ENCODE data around the gene BAZ2B. TPM values are rescaled to one million over a fixed set of nuclear protein-coding genes. Genes with fewer than 3 reads are reported as not detected.

The BAZ2B gene
- total and polyA plus RNA-seq, 10 donors: 5.6 to 158 (median 86.0) TPM

DNA sequence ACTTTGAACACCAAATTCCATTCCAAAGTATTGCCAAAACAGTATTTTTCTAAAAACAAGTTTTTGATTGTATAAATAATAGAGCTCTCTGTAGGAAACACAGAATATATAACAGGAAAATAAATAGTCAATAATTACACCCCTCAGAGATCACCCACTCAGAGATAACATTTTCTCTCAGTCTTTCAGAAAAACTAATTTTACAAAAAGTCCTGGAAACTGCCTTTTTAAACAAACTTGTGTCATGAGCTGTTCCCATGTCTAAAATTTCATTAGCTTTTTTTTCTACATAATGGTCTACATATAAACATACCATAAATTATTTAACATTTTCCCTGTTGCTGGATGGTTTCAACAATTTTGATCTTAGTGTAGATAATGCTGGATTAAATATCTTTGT is 328.6 kb downstream of the BAZ2B start:
- H3K27ac ChIP-seq: peak overlapping the region in 3 of 8 donors; percentile 90 to 94 (median 91)

DNA sequence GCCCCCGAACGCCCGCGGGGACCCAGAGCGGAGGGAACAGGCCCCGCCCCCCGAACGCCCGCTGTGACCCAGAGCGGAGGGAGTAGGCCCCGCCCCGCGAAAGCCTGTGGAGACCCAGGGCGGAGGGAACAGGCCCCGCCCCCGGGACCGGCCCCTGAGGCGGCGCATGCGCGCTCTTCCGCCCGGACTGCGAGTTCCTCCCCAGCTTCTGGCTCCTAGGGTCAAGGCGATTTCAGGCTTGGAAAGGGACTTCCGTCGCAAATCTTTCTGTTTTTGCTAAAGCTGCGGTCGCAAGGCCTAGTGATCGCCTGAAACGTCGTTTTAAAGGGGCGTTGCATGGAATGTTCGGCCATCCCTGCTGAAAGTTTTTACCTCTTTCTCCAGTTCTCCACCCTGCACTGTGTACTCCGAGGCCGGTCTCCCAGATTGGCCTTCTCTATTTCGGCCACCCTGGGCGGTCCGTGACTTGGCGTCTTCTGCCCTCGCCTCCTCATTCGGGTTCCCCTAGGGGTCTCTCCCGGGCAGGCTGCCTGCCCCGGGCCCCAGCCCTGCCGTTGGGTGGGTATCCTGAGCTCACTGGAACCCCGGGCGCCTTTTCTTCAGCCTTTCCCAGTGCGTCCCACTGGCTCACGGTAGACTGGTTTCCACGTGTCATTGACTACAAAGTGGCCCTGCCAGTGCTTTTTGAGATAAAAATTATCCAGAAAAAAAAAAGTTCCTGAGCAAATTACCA is 329.5 kb downstream of the BAZ2B start:
- intact Hi-C loops (cut with DNase I; ENCODE audit: low total_unique reads): no loop called here
- no peaks in the 10 kb centered on the region for H3K27me3 ChIP-seq (replicated peaks in 1 of 7)
- peak overlapping the region; percentile 74 to 96 (median 90) for H3K4me3 ChIP-seq
- TF ChIP-seq, protein P1, sequence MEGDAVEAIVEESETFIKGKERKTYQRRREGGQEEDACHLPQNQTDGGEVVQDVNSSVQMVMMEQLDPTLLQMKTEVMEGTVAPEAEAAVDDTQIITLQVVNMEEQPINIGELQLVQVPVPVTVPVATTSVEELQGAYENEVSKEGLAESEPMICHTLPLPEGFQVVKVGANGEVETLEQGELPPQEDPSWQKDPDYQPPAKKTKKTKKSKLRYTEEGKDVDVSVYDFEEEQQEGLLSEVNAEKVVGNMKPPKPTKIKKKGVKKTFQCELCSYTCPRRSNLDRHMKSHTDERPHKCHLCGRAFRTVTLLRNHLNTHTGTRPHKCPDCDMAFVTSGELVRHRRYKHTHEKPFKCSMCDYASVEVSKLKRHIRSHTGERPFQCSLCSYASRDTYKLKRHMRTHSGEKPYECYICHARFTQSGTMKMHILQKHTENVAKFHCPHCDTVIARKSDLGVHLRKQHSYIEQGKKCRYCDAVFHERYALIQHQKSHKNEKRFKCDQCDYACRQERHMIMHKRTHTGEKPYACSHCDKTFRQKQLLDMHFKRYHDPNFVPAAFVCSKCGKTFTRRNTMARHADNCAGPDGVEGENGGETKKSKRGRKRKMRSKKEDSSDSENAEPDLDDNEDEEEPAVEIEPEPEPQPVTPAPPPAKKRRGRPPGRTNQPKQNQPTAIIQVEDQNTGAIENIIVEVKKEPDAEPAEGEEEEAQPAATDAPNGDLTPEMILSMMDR (IDR thresholded peaks at IDR 0.05 in 8 of 11, conservative IDR thresholded peaks at IDR 0.05 in 3 of 11): peak in 2 of 11 experiments; percentile 23 to 26
- peak in 1 of 3 donors; percentile 44 for TF ChIP-seq POLR2A (IDR thresholded peaks at IDR 0.05)
- peak; percentile 85 to 88 (median 85) for TF ChIP-seq POLR2AphosphoS5 (IDR thresholded peaks at IDR 0.05)
- H3K9me3 ChIP-seq: no peaks in the 10 kb centered on the region
- H3K4me1 ChIP-seq: peaks cover 9 to 64% (median 39%) of the 10 kb centered on the region in 6 donors
- peaks cover 0 to 8% (median 3%) of the 10 kb centered on the region in 6 donors for H3K36me3 ChIP-seq
- WGBS, 5 donors: 1 to 3% (median 2%) methylated on average over 35 to 50 of the region's 50 CpGs
- peak overlapping the region; percentile 82 to 94 (median 90) for H3K27ac ChIP-seq
- peak; percentile 100 for DNase-seq

More for the DNA sequence above, 328.6 kb downstream of the BAZ2B start:
- peaks cover 0 to 3% (median under 1%) of the 10 kb centered on the region in 6 donors for H3K36me3 ChIP-seq
- no peak for TF ChIP-seq POLR2AphosphoS5 (IDR thresholded peaks at IDR 0.05)
- TF ChIP-seq POLR2A (IDR thresholded peaks at IDR 0.05): no peak
- TF ChIP-seq, protein P1 (IDR thresholded peaks at IDR 0.05 in 8 of 11, conservative IDR thresholded peaks at IDR 0.05 in 3 of 11): no peak
- peaks cover 9 to 56% (median 37%) of the 10 kb centered on the region in 6 donors for H3K4me1 ChIP-seq
- no peak overlapping the region for H3K4me3 ChIP-seq
- intact Hi-C loops (cut with DNase I; ENCODE audit: low total_unique reads): no loop called here
- H3K27me3 ChIP-seq (replicated peaks in 1 of 7): no peaks in the 10 kb centered on the region
- no peaks in the 10 kb centered on the region for H3K9me3 ChIP-seq
- DNase-seq: no peak

DNA sequence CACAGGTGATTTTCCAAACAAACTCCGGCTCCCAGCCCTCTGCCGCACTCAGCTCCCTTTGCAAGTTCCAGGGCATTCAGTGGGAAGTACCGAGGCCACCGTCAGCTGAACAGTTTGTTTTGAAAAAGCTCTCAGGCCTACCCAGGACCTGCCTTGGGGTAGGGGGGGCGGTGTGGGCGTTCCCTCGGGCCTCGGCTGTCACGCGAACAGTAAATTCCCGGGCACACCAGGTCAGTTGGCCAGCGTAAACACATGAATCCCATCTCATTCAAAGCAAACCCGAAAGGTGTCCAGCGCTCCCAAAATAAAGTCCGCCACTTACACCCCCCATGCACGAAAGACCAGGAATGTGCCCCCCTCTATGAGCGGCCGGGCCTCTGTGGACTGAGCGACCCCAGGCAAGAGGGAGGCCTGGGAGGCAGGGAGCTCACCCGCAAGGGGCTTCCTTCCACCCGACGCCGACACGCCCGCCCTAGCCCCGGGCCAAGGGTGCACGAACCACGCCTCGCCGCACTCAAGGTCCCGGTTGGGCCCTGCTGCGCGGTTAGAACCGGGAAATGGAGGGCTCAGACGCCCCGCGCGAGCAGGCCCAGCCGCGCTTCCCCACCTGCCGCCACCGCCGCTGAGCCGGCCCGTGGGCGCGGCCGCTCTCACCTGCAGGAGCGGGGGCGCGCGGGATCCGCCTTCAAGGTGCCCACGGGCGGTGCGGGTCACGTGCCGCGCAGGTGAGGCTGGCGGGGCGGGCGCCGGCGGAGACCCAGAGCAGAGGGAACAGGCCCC is 330.2 kb downstream of the BAZ2B start, which contains the start of gene WDSUB1:
Gene WDSUB1, minus strand, starts transcription at position 775 of the 780 bp plus-strand sequence. CDS start 3,634 bp downstream, outside the sequence.
- Histone ChIP-seq H3K4me3 (peak within 1 kb of the TSS; percentile 74 to 96 (median 90)), H3K4me1 (peaks cover 9 to 72% (median 42%) of the 10 kb centered on the region in 6 donors), H3K27me3 (replicated peaks in 1 of 7) (no peaks in the 10 kb centered on the region), H3K27ac (peak within 1 kb of the TSS; percentile 82 to 94 (median 90)), H3K9me3 (no peaks in the 10 kb centered on the region), H3K36me3 (peaks cover 0 to 15% (median 6%) of the 10 kb centered on the region in 6 donors)
- TF ChIP-seq POLR2A (IDR thresholded peaks at IDR 0.05) (no peak), POLR2AphosphoS5 (IDR thresholded peaks at IDR 0.05) (peak in 1 of 3 donors; percentile 20)
- TF ChIP-seq, protein P1 (IDR thresholded peaks at IDR 0.05 in 8 of 11, conservative IDR thresholded peaks at IDR 0.05 in 3 of 11): no peak
- DNase-seq: peak; percentile 89
- intact Hi-C loops (cut with DNase I; ENCODE audit: low total_unique reads): no loop called here
- 2 to 7% (median 4%) methylated on average over 14 to 64 of the region's 64 CpGs for WGBS, 5 donors
